Measurements from ENCODE around the gene ST3GAL4.

Gene ST3GAL4

GRCh38 chr11:126328938-126329643 is 26.4 kb upstream of the ST3GAL4 start:
- in situ Hi-C loops (cut with MboI; ENCODE audit: low sequenced_read_pairs): no loop called here

- in situ Hi-C loops (cut with MboI; ENCODE audit: low sequenced_read_pairs): no loop called here
These were observed 25.8 kb upstream of the ST3GAL4 start for GRCh38 chr11:126329644-126330211.

- in situ Hi-C loops (cut with MboI; ENCODE audit: low sequenced_read_pairs): no loop called here
These were observed 24.2 kb upstream of the ST3GAL4 start for GRCh38 chr11:126331286-126331685.

GRCh38 chr11:126332221-126332711 is 23.2 kb upstream of the ST3GAL4 start:
- in situ Hi-C loops (cut with MboI; ENCODE audit: low sequenced_read_pairs): no loop called here

GRCh38 chr11:126333142-126333541 is 22.3 kb upstream of the ST3GAL4 start:
- in situ Hi-C loops (cut with MboI; ENCODE audit: low sequenced_read_pairs): no loop called here

GRCh38 chr11:126334659-126335462 is 20.6 kb upstream of the ST3GAL4 start:
- in situ Hi-C loops (cut with MboI; ENCODE audit: low sequenced_read_pairs): no loop called here

GRCh38 chr11:126335463-126335760 is 20.1 kb upstream of the ST3GAL4 start:
- in situ Hi-C loops (cut with MboI; ENCODE audit: low sequenced_read_pairs): no loop called here

GRCh38 chr11:126336138-126336541 is 19.3 kb upstream of the ST3GAL4 start:
- in situ Hi-C loops (cut with MboI; ENCODE audit: low sequenced_read_pairs): no loop called here

GRCh38 chr11:126336671-126337101 is 18.8 kb upstream of the ST3GAL4 start:
- in situ Hi-C loops (cut with MboI; ENCODE audit: low sequenced_read_pairs): no loop called here

GRCh38 chr11:126337126-126337473 is 18.4 kb upstream of the ST3GAL4 start:
- in situ Hi-C loops (cut with MboI; ENCODE audit: low sequenced_read_pairs): no loop called here

GRCh38 chr11:126337474-126338241 is 17.8 kb upstream of the ST3GAL4 start:
- in situ Hi-C loops (cut with MboI; ENCODE audit: low sequenced_read_pairs): no loop called here

- in situ Hi-C loops (cut with MboI; ENCODE audit: low sequenced_read_pairs): no loop called here
These were observed 17.0 kb upstream of the ST3GAL4 start for GRCh38 chr11:126338346-126339055.

GRCh38 chr11:126339073-126339862 is 16.2 kb upstream of the ST3GAL4 start:
- in situ Hi-C loops (cut with MboI; ENCODE audit: low sequenced_read_pairs): no loop called here

GRCh38 chr11:126339863-126340434 is 15.5 kb upstream of the ST3GAL4 start:
- in situ Hi-C loops (cut with MboI; ENCODE audit: low sequenced_read_pairs): no loop called here

GRCh38 chr11:126340960-126341606 is 14.4 kb upstream of the ST3GAL4 start:
- in situ Hi-C loops (cut with MboI; ENCODE audit: low sequenced_read_pairs): no loop called here

- in situ Hi-C loops (cut with MboI; ENCODE audit: low sequenced_read_pairs): no loop called here
These were observed 13.7 kb upstream of the ST3GAL4 start for GRCh38 chr11:126341760-126342161.

GRCh38 chr11:126343051-126343450 is 12.4 kb upstream of the ST3GAL4 start:
- in situ Hi-C loops (cut with MboI; ENCODE audit: low sequenced_read_pairs): no loop called here

- in situ Hi-C loops (cut with MboI; ENCODE audit: low sequenced_read_pairs): no loop called here
These were observed 11.1 kb upstream of the ST3GAL4 start for GRCh38 chr11:126344141-126345080.

Measured in HL-60/S4 treated with retinoic acid at 250 ng/mL for 4 days and 3 days (cell line).